K562 (cell line): ENCODE measurements around the gene XYLB. TPM values are rescaled to one million over a fixed set of nuclear protein-coding genes. Genes with fewer than 3 reads are reported as not detected.

ENCODE experiments used
- CTBP1 ChIP-seq: fragments of 450-650 bp; IDR thresholded peaks from 2 replicates; pipeline ENCODE4 v1.6.1; 2016; ENCODE audit warnings: borderline replicate concordance
- E2F3 ChIP-seq: fragments of 250-450 bp; sonication (Bioruptor Pico); IDR thresholded peaks from 2 replicates; pipeline ENCODE4 v1.4.0; 2020; ENCODE audit warnings: mild to moderate bottlenecking
- ESRRB ChIP-seq: fragments of 250-450 bp; sonication (Bioruptor Pico); IDR thresholded peaks from 2 replicates; pipeline ENCODE4 v1.5.0; 2020; ENCODE audit warnings: mild to moderate bottlenecking, moderate library complexity, borderline replicate concordance
- FOS ChIP-seq: IDR thresholded peaks from 3 replicates; pipeline ENCODE4 v1.6.1; 2011; ENCODE audit not compliant: insufficient read length; ENCODE audit errors: extremely low read depth
- PHB ChIP-seq: fragments of 250-450 bp; sonication (Bioruptor Pico); IDR thresholded peaks from 2 replicates; pipeline ENCODE4 v1.5.0; 2021
- POLR2B ChIP-seq: fragments of 450-650 bp; IDR thresholded peaks from 2 replicates; pipeline ENCODE4 v1.6.1; 2018; ENCODE audit warnings: low read depth; ENCODE audit not compliant: partially characterized antibody
- ZFP1 ChIP-seq: fragments of 450-650 bp; formaldehyde crosslinking; IDR thresholded peaks from 2 replicates; pipeline ENCODE4 v1.4.0; 2020; ENCODE audit warnings: mild to moderate bottlenecking, mixed read lengths
- ZNF12 ChIP-seq: sonication (generic); formaldehyde crosslinking; IDR thresholded peaks from 2 replicates; pipeline ENCODE4 v1.4.0; 2020; ENCODE audit warnings: mild to moderate bottlenecking, missing genetic modification reagents
- ZNF436 ChIP-seq: fragments of 250-450, 450-650 bp; sonication (Bioruptor Pico); formaldehyde crosslinking; IDR thresholded peaks from 2 replicates; pipeline ENCODE4 v1.7.0; 2020; ENCODE audit warnings: mild to moderate bottlenecking
- polyA plus RNA-seq, 8 experiments: library from polyadenylated mRNA; depleted of rRNA in 4 of 8; stranded (reverse) in 5 of 8; unstranded in 3 of 8; fragments of >200 nt; fragmentation: Nextera tagmentation in 2 of 8; fragmentation: Illumina TruSeq in 1 of 8; extraction: Ambion mirVana in 2 of 8; extraction: Trizol in 1 of 8; gene quantifications; 2 replicates each; pipeline versions ENCODE4 v1.2.1 to v1.2.3, GENCODE V29; 2011 to 2014; ENCODE audit warnings: inconsistent platforms in 1 of 8, missing spikeins in 1 of 8
- total RNA-seq, 7 experiments: library from RNA; depleted of rRNA in 6 of 7; stranded (reverse); fragments of >200 nt in 6 of 7; fragmentation: Illumina TruSeq in 2 of 7; extraction: Trizol in 2 of 7; gene quantifications; 2 replicates each; pipeline versions ENCODE4 v1.2.1 to v1.2.3, GENCODE V29; 2011 to 2021; ENCODE audit warnings: low replicate concordance in 1 of 7
- TF ChIP-seq, protein P1 (sequence below), 3 experiments: fragments of 200-800 bp in 1 of 3; fragments of 250-450 bp in 1 of 3; fragments of 450-650 bp in 1 of 3; sonication (Bioruptor Pico) in 1 of 3; sonication (Bioruptor generic) in 1 of 3; formaldehyde crosslinking in 1 of 3; IDR thresholded peaks; 2 replicates each; pipeline versions ENCODE4 v1.6.1 to v1.8.0; 2016 to 2022; ENCODE audit warnings: mild to moderate bottlenecking in 2 of 3, missing genetic modification characterization in 2 of 3, missing compliant biosample characterization in 1 of 3, moderate library complexity in 1 of 3

The XYLB gene
- total and polyA plus RNA-seq, 9 of the 15 experiments (the other 6 are each of a cell fraction or from before 2014, with no cell fraction given) = 4.0 to 20.2 (median 13.2) TPM

DNA sequence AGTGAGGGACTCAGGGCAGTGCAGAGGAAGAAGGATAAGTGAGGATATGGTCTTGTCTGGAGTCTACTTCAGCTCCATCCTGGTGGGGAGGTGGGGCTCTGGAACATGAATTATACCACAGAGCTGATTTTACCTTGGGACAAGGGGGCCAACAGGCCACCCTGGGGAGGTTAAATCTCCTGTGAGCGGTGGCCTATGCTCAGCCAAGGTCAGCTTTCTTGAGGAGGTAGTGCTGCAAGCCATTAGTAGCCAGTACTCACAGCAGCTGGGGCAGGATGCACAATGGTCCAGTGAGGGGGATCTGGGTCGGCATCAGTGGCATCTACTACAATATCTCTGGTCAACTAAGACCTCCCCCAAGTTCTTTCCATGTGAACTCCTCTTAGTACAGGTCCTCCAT, 49.7 kb downstream of the XYLB start (continued):
- TF ChIP-seq, protein P1, sequence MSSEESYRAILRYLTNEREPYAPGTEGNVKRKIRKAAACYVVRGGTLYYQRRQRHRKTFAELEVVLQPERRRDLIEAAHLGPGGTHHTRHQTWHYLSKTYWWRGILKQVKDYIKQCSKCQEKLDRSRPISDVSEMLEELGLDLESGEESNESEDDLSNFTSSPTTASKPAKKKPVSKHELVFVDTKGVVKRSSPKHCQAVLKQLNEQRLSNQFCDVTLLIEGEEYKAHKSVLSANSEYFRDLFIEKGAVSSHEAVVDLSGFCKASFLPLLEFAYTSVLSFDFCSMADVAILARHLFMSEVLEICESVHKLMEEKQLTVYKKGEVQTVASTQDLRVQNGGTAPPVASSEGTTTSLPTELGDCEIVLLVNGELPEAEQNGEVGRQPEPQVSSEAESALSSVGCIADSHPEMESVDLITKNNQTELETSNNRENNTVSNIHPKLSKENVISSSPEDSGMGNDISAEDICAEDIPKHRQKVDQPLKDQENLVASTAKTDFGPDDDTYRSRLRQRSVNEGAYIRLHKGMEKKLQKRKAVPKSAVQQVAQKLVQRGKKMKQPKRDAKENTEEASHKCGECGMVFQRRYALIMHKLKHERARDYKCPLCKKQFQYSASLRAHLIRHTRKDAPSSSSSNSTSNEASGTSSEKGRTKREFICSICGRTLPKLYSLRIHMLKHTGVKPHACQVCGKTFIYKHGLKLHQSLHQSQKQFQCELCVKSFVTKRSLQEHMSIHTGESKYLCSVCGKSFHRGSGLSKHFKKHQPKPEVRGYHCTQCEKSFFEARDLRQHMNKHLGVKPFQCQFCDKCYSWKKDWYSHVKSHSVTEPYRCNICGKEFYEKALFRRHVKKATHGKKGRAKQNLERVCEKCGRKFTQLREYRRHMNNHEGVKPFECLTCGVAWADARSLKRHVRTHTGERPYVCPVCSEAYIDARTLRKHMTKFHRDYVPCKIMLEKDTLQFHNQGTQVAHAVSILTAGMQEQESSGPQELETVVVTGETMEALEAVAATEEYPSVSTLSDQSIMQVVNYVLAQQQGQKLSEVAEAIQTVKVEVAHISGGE (CRISPR knock-in tag; IDR thresholded peaks at IDR 0.05) = no peak
- TF ChIP-seq FOS (no peak), E2F3 (CRISPR knock-in tag) (no peak), ESRRB (no peak), POLR2B (no peak), PHB (CRISPR knock-in tag) (no peak), ZNF12 (CRISPR knock-in tag) (no peak), ZNF436 (no peak), ZFP1 (no peak), CTBP1 (no peak)
